PC-9 (cell line): ENCODE results near the gene IGSF21. TPM values are rescaled to one million over a fixed set of nuclear protein-coding genes. Genes with fewer than 3 reads are reported as not detected.

Source experiments
- BruUV-seq: library from RNA; stranded (reverse); fragments of 400-500 nt; replicated peaks from 2 replicates; lab custom pipeline; 2021; lab: Mats Ljungman, UMichigan
- CTCF ChIA-PET: fragments of 300-600 bp; sonication (Branson Sonifier 250); formaldehyde crosslinking; loops from one replicate; lab custom pipeline; 2022; ENCODE audit warnings: antibody characterized with exemption; lab: Charles Lee
- POLR2A ChIA-PET: fragments of 300-600 bp; sonication (Branson Sonifier 250); formaldehyde crosslinking; loops from one replicate; lab custom pipeline; 2022; ENCODE audit warnings: antibody characterized with exemption; ENCODE audit not compliant: unreplicated experiment; lab: Charles Lee
- DNase-seq, 2 experiments: peaks; one replicate each; pipeline versions ENCODE4 v3.0.0 to v3.0.0-alpha.2; 2015 to 2022; ENCODE audit warnings: mixed read lengths in 1 of 2
- H2AFZ ChIP-seq: fragments of 200-600 bp; sonication (generic); 2 replicates; pipeline ENCODE4 v1.8.1; 2017; ENCODE audit warnings: antibody characterized with exemption
- H3F3A ChIP-seq: fragments of 200-600 bp; sonication (generic); 2 replicates; pipeline ENCODE4 v1.8.1; 2017; ENCODE audit warnings: antibody characterized with exemption, mild to moderate bottlenecking, low read depth; ENCODE audit not compliant: insufficient read depth
- H3K27ac ChIP-seq: fragments of 200-600 bp; sonication (generic); 2 replicates; pipeline ENCODE4 v1.6.1; 2016; ENCODE audit warnings: mixed run types
- H3K27me3 ChIP-seq: fragments of 200-600 bp; sonication (generic); 2 replicates; pipeline ENCODE4 v1.6.1; 2016; ENCODE audit warnings: low read depth, mixed run types; ENCODE audit not compliant: insufficient read depth
- H3K36me3 ChIP-seq: fragments of 200-600 bp; sonication (generic); 2 replicates; pipeline ENCODE4 v1.6.1; 2016; ENCODE audit warnings: low read depth, mixed run types
- H3K4me1 ChIP-seq: fragments of 200-600 bp; sonication (generic); replicated peaks from 2 replicates; pipeline ENCODE4 v1.6.1; 2016; ENCODE audit warnings: mixed run types; ENCODE audit not compliant: insufficient read depth
- H3K4me2 ChIP-seq: fragments of 200-600 bp; sonication (generic); 2 replicates; pipeline ENCODE4 v1.6.1; 2017; ENCODE audit warnings: mixed run types
- H3K4me3 ChIP-seq: fragments of 200-600 bp; sonication (generic); 2 replicates; pipeline ENCODE4 v1.6.1; 2016; ENCODE audit warnings: mixed run types
- H3K79me2 ChIP-seq: fragments of 200-600 bp; sonication (generic); 2 replicates; pipeline ENCODE4 v1.6.1; 2017; ENCODE audit warnings: low read depth, mixed run types
- H3K9me2 ChIP-seq: fragments of 200-600 bp; sonication (generic); 2 replicates; pipeline ENCODE4 v1.8.1; 2017; ENCODE audit warnings: mild to moderate bottlenecking; ENCODE audit not compliant: insufficient read depth
- H3K9me3 ChIP-seq: fragments of 200-600 bp; sonication (generic); 2 replicates; pipeline ENCODE4 v1.8.1; 2016; ENCODE audit warnings: low read depth; ENCODE audit not compliant: insufficient read depth
- H4K20me1 ChIP-seq: fragments of 200-600 bp; sonication (generic); 2 replicates; pipeline ENCODE4 v1.8.1; 2017; ENCODE audit not compliant: insufficient read depth
- EZH2 ChIP-seq: fragments of 200-600 bp; sonication (generic); IDR thresholded peaks from 2 replicates; pipeline ENCODE4 v1.8.0; 2017; ENCODE audit warnings: antibody characterized with exemption, low read depth
- intact Hi-C: fragments of 100-400 bp; cut with micrococcal nuclease; formaldehyde crosslinking; loops from one replicate; pipeline ENCODE4 v1.10.0; 2022; ENCODE audit not compliant: unreplicated experiment
- total RNA-seq: library from RNA; stranded (reverse); gene quantifications from 2 replicates; pipeline ENCODE4 v1.2.3, GENCODE V29; 2021
- TF ChIP-seq, protein P1 (sequence below): fragments of 200-600 bp; sonication (generic); conservative IDR thresholded peaks from 2 replicates; pipeline ENCODE4 v1.6.1; 2017; ENCODE audit warnings: mixed run types, antibody characterized with exemption, mild to moderate bottlenecking, moderate library complexity

Gene IGSF21
- total RNA-seq, 1 experiment from 2014 or later = not detected

DNA sequence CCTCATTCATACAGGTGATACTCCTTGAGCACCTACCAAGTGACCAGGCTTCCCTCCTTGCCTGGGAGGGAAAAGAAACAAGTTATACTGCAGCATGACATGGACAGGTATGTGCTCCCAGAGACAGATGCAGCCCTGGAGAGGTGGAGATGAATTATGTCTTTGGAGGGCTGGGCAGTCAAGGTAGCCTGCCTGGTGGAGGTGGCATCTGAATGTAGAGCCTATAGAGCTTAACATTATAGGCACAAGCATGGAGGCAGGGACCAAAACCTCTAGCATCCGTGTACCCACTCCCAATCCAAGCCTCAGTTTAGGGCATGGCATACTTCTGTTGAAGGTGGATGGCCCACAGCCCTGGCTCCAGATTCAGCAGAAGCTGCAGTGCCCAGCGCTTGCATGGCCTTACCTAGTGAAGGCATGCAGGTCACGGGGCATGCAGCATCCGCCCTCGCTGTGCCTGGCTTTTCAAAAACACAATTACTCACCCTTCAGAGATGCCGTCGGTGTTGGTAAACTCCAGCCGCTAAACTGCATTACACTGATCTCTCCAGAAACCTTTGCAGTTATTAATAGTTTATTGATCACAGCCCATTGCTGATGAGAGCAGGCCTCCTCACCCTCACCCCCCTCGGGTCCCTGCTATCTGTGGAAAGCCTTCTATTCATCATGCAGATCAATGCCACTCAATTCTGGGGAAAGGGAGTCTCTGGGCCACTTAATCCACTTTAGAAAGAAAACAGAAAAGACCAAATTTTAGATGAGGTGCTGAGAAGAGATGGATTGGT, 222.1 kb downstream of the IGSF21 start:
- Histone ChIP-seq H3K4me3 (no peak overlapping the region), H3K27ac (no peak overlapping the region), H3K27me3 (peaks cover 41% of the 10 kb centered on the region), H3K9me2 (no peaks in the 10 kb centered on the region), H3K36me3 (no peaks in the 10 kb centered on the region), H3K4me1 (no peaks in the 10 kb centered on the region), H3K79me2 (no peaks in the 10 kb centered on the region), H3K4me2 (no peak overlapping the region), H2AFZ (no peak overlapping the region), H3K9me3 (no peaks in the 10 kb centered on the region), H3F3A (no peaks in the 10 kb centered on the region), H4K20me1 (no peaks in the 10 kb centered on the region)
- no TSS peak for BruUV-seq
- intact Hi-C loops = no loop called here
- CTCF ChIA-PET = no interaction called here
- POLR2A ChIA-PET = no interaction called here
- no peak for DNase-seq
- TF ChIP-seq EZH2 = no peak
- TF ChIP-seq, protein P1, sequence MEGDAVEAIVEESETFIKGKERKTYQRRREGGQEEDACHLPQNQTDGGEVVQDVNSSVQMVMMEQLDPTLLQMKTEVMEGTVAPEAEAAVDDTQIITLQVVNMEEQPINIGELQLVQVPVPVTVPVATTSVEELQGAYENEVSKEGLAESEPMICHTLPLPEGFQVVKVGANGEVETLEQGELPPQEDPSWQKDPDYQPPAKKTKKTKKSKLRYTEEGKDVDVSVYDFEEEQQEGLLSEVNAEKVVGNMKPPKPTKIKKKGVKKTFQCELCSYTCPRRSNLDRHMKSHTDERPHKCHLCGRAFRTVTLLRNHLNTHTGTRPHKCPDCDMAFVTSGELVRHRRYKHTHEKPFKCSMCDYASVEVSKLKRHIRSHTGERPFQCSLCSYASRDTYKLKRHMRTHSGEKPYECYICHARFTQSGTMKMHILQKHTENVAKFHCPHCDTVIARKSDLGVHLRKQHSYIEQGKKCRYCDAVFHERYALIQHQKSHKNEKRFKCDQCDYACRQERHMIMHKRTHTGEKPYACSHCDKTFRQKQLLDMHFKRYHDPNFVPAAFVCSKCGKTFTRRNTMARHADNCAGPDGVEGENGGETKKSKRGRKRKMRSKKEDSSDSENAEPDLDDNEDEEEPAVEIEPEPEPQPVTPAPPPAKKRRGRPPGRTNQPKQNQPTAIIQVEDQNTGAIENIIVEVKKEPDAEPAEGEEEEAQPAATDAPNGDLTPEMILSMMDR = no peak

DNA sequence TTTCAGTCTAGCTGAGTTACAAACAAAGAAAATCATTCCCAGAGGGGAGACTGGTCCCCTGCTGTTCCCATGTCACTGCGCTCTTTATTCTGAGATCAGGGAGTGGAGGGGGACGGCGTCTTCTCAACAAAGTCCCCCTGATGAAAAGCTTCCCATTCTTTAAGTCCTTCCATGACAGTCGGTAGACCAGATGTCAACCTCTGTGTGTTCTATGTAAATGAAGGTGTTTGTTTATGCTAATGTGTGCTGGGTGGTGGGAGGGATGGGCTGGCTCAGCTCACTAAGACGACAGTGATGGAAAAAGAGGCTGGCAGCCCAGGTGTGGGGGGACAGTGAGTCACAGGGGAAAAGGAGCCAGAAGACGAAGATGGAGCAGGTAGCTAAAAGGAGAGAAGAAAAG, 225.0 kb downstream of the IGSF21 start:
- POLR2A ChIA-PET = no interaction called here
- BruUV-seq = no TSS peak
- H3K79me2 ChIP-seq = no peaks in the 10 kb centered on the region
- H3F3A ChIP-seq = no peaks in the 10 kb centered on the region
- TF ChIP-seq, protein P1 = no peak
- TF ChIP-seq EZH2 = no peak
- H3K4me2 ChIP-seq = no peak overlapping the region
- CTCF ChIA-PET = no interaction called here
- no peak overlapping the region for H3K27ac ChIP-seq
- H2AFZ ChIP-seq = no peak overlapping the region
- intact Hi-C loops = no loop called here
- no peaks in the 10 kb centered on the region for H3K9me2 ChIP-seq
- no peak for DNase-seq
- H3K9me3 ChIP-seq = no peaks in the 10 kb centered on the region
- H3K4me3 ChIP-seq = no peak overlapping the region
- no peaks in the 10 kb centered on the region for H3K36me3 ChIP-seq
- peaks cover 44% of the 10 kb centered on the region for H3K27me3 ChIP-seq
- H4K20me1 ChIP-seq = no peaks in the 10 kb centered on the region
- H3K4me1 ChIP-seq = no peaks in the 10 kb centered on the region

DNA sequence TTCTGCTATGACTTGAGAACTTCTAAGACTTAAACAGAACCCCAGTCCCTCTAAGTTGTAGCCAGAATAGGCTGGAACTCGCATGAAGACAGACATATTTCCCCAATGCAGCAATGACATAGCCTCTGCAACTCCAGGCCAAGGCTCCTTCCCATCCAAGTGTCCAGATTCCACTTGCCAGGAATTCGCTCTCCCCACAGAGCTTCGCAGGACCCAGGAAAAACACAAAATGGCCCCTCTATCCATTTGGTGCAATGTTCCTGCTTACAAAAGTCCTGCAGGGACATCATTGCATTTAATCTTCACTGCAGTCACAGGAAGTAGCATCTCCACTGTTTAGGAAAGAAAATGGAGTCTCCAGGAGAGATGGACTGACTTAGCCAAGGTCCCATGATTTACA, 225.6 kb downstream of the IGSF21 start:
- no TSS peak for BruUV-seq
- no peaks in the 10 kb centered on the region for H3K9me2 ChIP-seq
- H3K4me2 ChIP-seq = no peak overlapping the region
- H2AFZ ChIP-seq = no peak overlapping the region
- no peak for DNase-seq
- H4K20me1 ChIP-seq = no peaks in the 10 kb centered on the region
- POLR2A ChIA-PET = no interaction called here
- no peaks in the 10 kb centered on the region for H3K36me3 ChIP-seq
- CTCF ChIA-PET = no interaction called here
- no peak overlapping the region for H3K27ac ChIP-seq
- H3F3A ChIP-seq = no peaks in the 10 kb centered on the region
- intact Hi-C loops = no loop called here
- TF ChIP-seq, protein P1 = no peak
- TF ChIP-seq EZH2 = no peak
- H3K9me3 ChIP-seq = no peaks in the 10 kb centered on the region
- H3K4me1 ChIP-seq = no peaks in the 10 kb centered on the region
- no peak overlapping the region for H3K4me3 ChIP-seq
- no peaks in the 10 kb centered on the region for H3K79me2 ChIP-seq
- H3K27me3 ChIP-seq = peaks cover 42% of the 10 kb centered on the region
